GM12892 (cell line): ENCODE data around the gene TMEM97.
A peak's percentile ranks its signal among the peaks of the same experiment; 100 is the strongest.

Experiments used
- POLR2A ChIP-seq: IDR thresholded peaks from 2 replicates; pipeline ENCODE4 v1.6.1; 2011; ENCODE audit warnings: low read depth, low read length, control low read depth
- POLR2AphosphoS5 ChIP-seq: IDR thresholded peaks from 2 replicates; pipeline ENCODE4 v1.6.1; 2011; ENCODE audit warnings: low read depth, low read length, control low read depth
- TAF1 ChIP-seq: IDR thresholded peaks from 2 replicates; pipeline ENCODE4 v1.6.1; 2011; ENCODE audit warnings: low read depth, mild to moderate bottlenecking, control low read depth, low read length, borderline replicate concordance

DNA sequence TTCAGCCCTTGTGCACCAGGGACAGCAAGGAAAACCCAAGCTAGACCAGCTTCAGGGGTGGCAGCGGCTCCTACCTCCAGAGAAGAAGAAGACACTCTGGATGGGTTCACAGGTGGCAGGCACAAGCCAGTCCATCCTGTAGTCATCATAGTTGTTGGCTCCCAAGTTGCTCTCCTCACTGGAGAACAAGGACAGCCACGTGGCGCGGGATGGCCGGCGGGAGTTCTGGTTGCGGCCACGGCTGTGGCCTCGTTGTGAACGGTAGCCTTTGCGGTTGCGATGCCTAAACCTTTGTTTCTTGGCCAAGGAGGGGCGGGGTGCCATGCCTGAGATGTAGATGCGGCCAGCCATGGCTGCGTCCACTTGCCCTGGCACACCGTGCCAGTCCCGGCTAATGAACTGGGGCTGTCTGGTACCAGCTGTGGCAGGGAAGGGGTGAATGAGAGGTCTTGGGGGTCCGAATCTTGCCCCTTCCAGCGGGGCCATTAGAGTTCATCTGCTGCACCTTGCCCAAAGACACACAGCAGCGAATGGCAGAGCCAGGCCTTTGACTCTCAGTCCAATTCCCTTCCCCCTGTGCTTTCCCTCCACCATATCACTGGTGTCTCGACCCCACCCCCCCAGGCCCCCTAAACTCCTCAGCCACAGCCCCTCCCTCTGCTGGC is 48.8 kb downstream of the TMEM97 start:
- TF ChIP-seq POLR2AphosphoS5 (peak; percentile 37; the same call in 1 of the 2 replicates), POLR2A (no peak), TAF1 (no peak)
